BLaER1 (cell line): ENCODE data around the gene ZNF718.
A peak's percentile ranks its signal among the peaks of the same experiment; 100 is the strongest.
"Not testable (repeated sequence)": the region's sequence is repeated elsewhere in the genome, so short reads cannot be mapped to it uniquely, and the experiment has no call there.

Source experiments
- H3K27ac ChIP-seq: shearing (Covaris generic); formaldehyde crosslinking; 2 replicates; pipeline ENCODE4 v1.8.1; 2022
- H3K27me3 ChIP-seq: shearing (Covaris generic); formaldehyde crosslinking; 2 replicates; pipeline ENCODE4 v1.8.1; 2022
- H3K36me3 ChIP-seq: shearing (Covaris generic); formaldehyde crosslinking; 2 replicates; pipeline ENCODE4 v1.8.1; 2022
- H3K4me1 ChIP-seq: shearing (Covaris generic); formaldehyde crosslinking; 2 replicates; pipeline ENCODE4 v1.8.1; 2022
- H3K4me2 ChIP-seq: shearing (Covaris generic); formaldehyde crosslinking; 2 replicates; pipeline ENCODE4 v1.8.1; 2022
- H3K4me3 ChIP-seq: shearing (Covaris generic); formaldehyde crosslinking; 2 replicates; pipeline ENCODE4 v1.8.1; 2022
- H3K9ac ChIP-seq: shearing (Covaris generic); formaldehyde crosslinking; 2 replicates; pipeline ENCODE4 v1.8.1; 2022
- H3K9me3 ChIP-seq: shearing (Covaris generic); formaldehyde crosslinking; 2 replicates; pipeline ENCODE4 v1.8.1; 2022
- H4K20me1 ChIP-seq: shearing (Covaris generic); formaldehyde crosslinking; 2 replicates; pipeline ENCODE4 v1.8.1; 2022
- Cebpa-rat ChIP-seq: shearing (Covaris generic); IDR thresholded peaks from 2 replicates; pipeline ENCODE4 v1.8.1; 2022

The ZNF718 gene

GRCh38 chr4:200936-201335 lies 76.6 kb downstream of the ZNF718 start:
- no peak for TF ChIP-seq Cebpa-rat
- Histone ChIP-seq H3K27me3 (no peaks in the 10 kb centered on the region), H3K4me1 (no peaks in the 10 kb centered on the region), H3K36me3 (peaks cover 86% of the 10 kb centered on the region), H4K20me1 (no peaks in the 10 kb centered on the region), H3K9ac (no peak overlapping the region), H3K27ac (no peak overlapping the region), H3K4me3 (no peak overlapping the region), H3K9me3 (peaks cover 100% of the 10 kb centered on the region), H3K4me2 (no peak overlapping the region)

- H3K4me3 ChIP-seq, H3K4me1 ChIP-seq, H3K9ac ChIP-seq, H3K27me3 ChIP-seq, H3K4me2 ChIP-seq, H3K27ac ChIP-seq, H4K20me1 ChIP-seq: not testable (repeated sequence)
- Histone ChIP-seq H3K9me3 (peaks cover 100% of the 10 kb centered on the region), H3K36me3 (peaks cover 87% of the 10 kb centered on the region)
These were observed 78.5 kb downstream of the ZNF718 start for GRCh38 chr4:202822-203221.

GRCh38 chr4:205097-205756 lies 80.9 kb downstream of the ZNF718 start:
- TF ChIP-seq Cebpa-rat: no peak
- Histone ChIP-seq H3K27me3 (no peaks in the 10 kb centered on the region), H3K4me1 (no peaks in the 10 kb centered on the region), H3K27ac (no peak overlapping the region), H3K36me3 (peaks cover 72% of the 10 kb centered on the region), H3K9me3 (peaks cover 96% of the 10 kb centered on the region), H3K4me2 (no peak overlapping the region), H4K20me1 (no peaks in the 10 kb centered on the region), H3K4me3 (0 out of 2 replicates have a peak overlapping the region, but pooled peaks have one; percentile 28), H3K9ac (no peak overlapping the region)

GRCh38 chr4:206054-206453 lies 81.8 kb downstream of the ZNF718 start:
- H3K9me3 ChIP-seq: peaks cover 94% of the 10 kb centered on the region
- H3K4me1 ChIP-seq: peaks cover 6% of the 10 kb centered on the region
- TF ChIP-seq Cebpa-rat: no peak

GRCh38 chr4:208416-209096 lies 84.3 kb downstream of the ZNF718 start:
- not testable (repeated sequence) for H3K9ac ChIP-seq, H3K27me3 ChIP-seq, H3K4me3 ChIP-seq, H4K20me1 ChIP-seq, H3K4me2 ChIP-seq, H3K27ac ChIP-seq
- Histone ChIP-seq H3K36me3 (peaks cover 64% of the 10 kb centered on the region), H3K9me3 (peaks cover 94% of the 10 kb centered on the region), H3K4me1 (peaks cover 14% of the 10 kb centered on the region)

More at GRCh38 chr4:206054-206453, 81.8 kb downstream of the ZNF718 start:
- Histone ChIP-seq H3K9ac (no peak overlapping the region), H3K27me3 (no peaks in the 10 kb centered on the region), H3K4me3 (no peak overlapping the region), H3K4me2 (no peak overlapping the region), H3K36me3 (peaks cover 67% of the 10 kb centered on the region), H4K20me1 (no peaks in the 10 kb centered on the region), H3K27ac (no peak overlapping the region)

DNA sequence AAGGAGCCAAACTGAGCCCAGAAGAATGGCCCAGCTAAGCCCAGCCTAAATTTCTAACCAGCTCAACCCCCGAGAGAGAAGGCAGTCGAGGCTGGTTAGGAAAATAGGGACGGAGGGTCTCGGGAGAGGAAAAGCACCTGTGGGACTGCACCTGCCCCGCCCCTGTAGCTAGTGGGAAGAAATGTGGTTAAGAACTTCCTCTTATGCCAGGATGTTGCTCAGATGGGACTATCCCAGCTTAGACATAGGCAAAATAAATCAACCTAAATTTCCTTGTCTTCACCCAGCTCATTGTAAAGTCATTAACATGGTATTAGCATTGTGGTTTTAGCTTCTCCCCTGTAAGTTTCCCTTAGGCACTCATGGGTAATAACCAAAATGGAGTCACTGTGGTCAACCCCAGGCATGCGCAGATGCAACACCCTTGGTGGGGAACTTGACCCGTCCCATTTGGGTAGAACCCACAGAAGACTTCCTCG lies 86.8 kb downstream of the ZNF718 start:
- 0 out of 2 replicates have a peak overlapping the region, but pooled peaks have one; percentile 18 for H3K27ac ChIP-seq
- TF ChIP-seq Cebpa-rat: no peak
- peak overlapping the region; percentile 70 for H3K4me2 ChIP-seq
- peaks cover 93% of the 10 kb centered on the region for H3K9me3 ChIP-seq
- H3K36me3 ChIP-seq: peaks cover 60% of the 10 kb centered on the region
- H3K4me1 ChIP-seq: peaks cover 14% of the 10 kb centered on the region
- 0 out of 2 replicates have a peak overlapping the region, but pooled peaks have one; percentile 25 for H3K4me3 ChIP-seq
- no peaks in the 10 kb centered on the region for H3K27me3 ChIP-seq
- H4K20me1 ChIP-seq: no peaks in the 10 kb centered on the region
- H3K9ac ChIP-seq: no peak overlapping the region

DNA sequence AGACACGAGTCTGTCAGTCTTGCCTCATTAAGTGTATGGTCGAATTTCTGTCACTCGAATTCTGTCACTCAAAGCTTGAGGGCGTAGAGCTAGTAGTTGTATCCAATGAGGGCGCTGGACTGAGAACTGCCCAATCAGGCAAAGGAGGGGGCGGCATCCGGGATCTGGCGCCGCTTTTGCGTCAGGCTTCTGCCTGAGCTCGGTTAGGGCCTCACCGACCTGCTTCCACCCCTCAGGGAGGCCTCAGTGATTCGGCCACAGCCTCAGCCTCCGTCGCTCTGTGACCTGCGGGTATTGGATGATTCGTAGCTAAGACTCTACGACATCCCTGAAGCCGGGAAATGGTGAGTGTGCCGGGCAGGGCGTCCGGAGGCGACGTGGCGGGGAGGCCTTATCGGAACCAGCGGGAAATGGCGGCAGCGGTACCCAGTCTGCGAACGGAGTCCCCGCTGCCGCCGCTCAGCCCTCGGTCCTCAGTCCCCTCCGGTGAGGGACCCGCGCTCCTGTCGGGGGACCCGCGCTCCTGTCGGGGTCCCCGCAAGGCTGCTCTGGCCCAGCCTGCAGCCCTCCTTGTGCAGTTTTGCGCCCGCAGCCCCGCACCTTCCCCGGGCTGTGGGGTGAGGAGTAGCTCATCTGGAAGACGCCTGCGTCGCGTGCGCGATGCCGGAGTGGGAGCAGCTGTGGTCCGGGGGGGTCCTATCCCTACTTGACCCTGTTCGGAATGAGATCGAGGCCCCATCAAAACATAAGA lies 88.3 kb downstream of the ZNF718 start:
- Histone ChIP-seq H3K9ac (no peak overlapping the region), H3K27me3 (no peaks in the 10 kb centered on the region), H3K4me2 (no peak overlapping the region), H3K4me1 (peaks cover 14% of the 10 kb centered on the region), H3K9me3 (peaks cover 91% of the 10 kb centered on the region), H4K20me1 (no peaks in the 10 kb centered on the region), H3K4me3 (no peak overlapping the region), H3K27ac (no peak overlapping the region), H3K36me3 (peaks cover 54% of the 10 kb centered on the region)
- TF ChIP-seq Cebpa-rat: no peak

GRCh38 chr4:213189-213535 lies 88.9 kb downstream of the ZNF718 start:
- peaks cover 14% of the 10 kb centered on the region for H3K4me1 ChIP-seq
- not testable (repeated sequence) for H4K20me1 ChIP-seq, H3K4me2 ChIP-seq, H3K27me3 ChIP-seq, H3K27ac ChIP-seq, H3K4me3 ChIP-seq, H3K9ac ChIP-seq
- H3K36me3 ChIP-seq: peaks cover 54% of the 10 kb centered on the region
- H3K9me3 ChIP-seq: peaks cover 91% of the 10 kb centered on the region
